CD4-positive, alpha-beta T cell treated with Interleukin-2 at 100 ng/mL for 4 hours (primary cell): ENCODE data around the gene RNF135.
"Not testable (repeated sequence)": the region's sequence is repeated elsewhere in the genome, so short reads cannot be mapped to it uniquely, and the experiment has no call there.

ENCODE experiments used
- DNase-seq: peaks from one replicate; pipeline ENCODE4 v3.0.0-alpha.2; 2020; ENCODE audit warnings: low spot score

RNF135 gene

DNA sequence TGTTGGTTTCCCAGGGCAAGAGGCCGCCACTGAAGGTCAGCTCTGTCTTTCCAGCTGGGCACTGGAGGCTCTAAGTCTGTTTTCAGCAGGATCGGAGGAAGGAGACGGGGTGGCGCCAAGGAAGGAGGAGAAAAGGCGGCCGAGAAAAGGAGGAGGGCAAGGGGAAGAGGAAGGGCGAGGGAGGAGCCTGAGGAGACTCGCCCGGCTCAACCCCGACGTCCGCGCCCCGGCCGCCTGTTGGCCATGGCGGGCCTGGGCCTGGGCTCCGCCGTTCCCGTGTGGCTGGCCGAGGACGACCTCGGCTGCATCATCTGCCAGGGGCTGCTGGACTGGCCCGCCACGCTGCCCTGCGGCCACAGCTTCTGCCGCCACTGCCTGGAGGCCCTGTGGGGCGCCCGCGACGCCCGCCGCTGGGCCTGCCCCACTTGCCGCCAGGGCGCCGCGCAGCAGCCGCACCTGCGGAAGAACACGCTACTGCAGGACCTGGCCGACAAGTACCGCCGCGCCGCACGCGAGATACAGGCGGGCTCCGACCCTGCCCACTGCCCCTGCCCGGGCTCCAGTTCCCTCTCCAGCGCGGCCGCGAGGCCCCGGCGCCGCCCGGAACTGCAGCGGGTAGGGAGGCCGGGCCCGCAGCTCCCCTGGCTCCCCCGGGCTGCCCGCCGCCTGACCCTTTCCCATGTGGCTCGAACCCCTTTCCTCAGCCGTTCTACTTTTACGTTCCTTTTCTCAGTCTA is at the start of gene RNF135:
Gene RNF135, plus strand, starts transcription at position 209 of the 737 bp plus-strand sequence. Its CDS starts 35 bp downstream, at position 244.
- DNase-seq: peak; percentile 57

DNA sequence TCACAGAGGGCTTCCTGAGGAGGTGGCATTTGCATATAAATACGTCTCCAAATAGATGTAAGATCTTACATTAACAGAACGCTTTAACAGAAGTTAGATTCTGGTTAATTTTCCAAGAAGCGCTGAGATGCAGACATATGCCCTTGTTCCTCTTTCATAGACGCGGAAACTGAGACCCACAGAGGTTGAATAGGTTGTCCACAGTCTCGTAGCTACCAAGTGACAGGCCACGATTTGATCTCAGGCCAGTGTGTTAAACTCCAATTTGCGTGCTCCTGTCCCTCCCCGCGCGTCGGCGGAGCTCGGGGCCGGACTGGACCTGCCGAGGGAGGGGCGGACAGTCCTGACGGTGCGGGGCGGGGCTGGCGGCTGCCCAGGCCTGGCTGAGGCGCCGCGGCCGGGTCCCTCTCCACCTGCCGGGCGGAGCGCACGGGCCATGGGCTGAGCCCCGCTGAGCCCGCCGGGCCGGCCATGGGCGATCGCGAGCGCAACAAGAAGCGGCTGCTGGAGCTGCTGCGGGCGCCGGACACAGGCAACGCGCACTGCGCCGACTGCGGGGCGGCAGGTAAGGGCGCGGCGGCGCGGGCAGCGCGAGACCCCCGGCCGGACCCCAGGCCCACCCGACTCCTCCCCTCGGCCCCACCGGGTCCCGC is 49.2 kb upstream of the RNF135 start, which contains the start of gene ADAP2:
Gene ADAP2, plus strand, starts transcription at position 402 of the 653 bp plus-strand sequence. Its CDS starts 70 bp downstream, at position 472.
- DNase-seq: no peak

- no peak for DNase-seq
Observed at GRCh38 chr17:30922235-30923030, 48.4 kb upstream of the RNF135 start.

- no peak for DNase-seq
Observed at GRCh38 chr17:30924341-30924740, 46.5 kb upstream of the RNF135 start.

DNA sequence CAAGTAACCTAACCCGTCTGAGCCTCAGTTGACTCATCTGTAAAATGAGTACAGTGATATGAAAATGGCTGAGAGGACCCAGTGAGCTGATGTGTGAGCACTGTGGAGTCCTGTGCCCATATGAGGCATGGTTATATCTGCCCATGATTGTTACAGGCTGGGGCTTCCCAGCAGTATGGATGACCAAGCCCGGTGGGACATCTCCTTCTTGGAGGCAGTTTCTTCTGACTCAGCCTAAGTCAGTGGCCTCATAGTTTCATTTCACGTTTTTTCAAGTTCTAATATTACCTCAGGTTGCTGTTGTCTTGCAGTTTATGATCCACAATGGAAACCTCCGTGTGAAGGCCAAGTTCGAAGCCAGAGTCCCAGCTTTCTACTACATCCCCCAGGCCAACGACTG is 44.3 kb upstream of the RNF135 start:
- no peak for DNase-seq

DNA sequence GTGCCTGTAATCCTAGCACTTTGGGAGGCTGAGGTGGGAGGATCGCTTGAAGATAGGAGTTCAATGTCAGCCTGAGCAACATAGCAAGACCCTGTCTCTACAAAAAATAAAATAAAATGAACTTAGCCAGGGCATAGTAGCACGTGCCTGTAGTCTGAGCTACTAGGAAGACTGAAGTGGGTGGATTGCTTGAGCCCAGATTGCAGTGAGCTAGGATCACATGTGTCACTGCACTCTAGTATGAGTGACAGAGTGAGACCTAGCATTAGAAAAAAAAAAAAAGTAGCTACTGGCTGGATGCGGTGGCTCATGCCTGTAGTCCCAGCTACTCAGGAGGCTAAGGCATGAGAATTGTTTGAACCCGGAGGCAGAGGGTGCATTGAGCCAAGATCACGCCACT is 43.1 kb upstream of the RNF135 start:
- DNase-seq: no peak

DNA sequence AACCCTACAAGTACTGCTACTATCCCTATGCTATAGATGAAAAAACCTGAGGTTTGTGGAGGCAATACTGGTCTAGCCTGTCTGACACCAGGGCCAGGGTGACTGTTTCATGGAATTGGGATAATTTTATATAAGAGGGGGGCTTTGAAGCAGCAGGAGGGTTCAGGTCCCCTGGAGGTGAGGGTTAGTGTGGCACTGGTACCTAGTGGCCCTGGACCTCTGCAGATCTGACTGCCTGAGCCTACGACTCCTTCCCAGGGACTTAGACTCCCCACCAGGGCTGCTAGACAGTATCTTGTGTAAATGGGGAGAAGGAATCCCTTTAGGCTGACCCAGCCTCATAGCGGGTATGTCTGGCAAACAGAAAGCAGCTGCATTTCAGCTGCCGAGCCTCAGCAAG is 42.3 kb upstream of the RNF135 start:
- DNase-seq: no peak

- DNase-seq: no peak
Observed at GRCh38 chr17:30929081-30929633, 41.7 kb upstream of the RNF135 start.

DNA sequence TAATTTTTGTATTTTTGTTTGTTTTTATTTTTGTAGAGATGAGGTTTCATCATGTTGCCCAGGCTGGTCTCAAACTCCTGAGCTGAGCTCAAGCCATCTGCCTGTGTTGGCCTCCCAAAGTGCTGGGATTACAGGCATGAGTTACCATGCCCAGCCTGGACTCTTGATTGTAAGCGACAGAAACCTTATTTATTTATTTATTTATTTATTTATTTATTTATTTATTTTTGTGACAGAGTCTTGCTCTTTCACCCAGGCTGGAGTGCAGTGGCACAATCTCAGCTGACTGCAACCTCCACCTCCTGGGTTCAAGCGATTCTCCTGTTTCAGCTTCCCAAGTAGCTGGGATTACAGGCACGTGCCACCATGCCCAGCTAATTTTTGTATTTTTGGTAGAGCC is 41.0 kb upstream of the RNF135 start:
- not testable (repeated sequence) for DNase-seq

DNA sequence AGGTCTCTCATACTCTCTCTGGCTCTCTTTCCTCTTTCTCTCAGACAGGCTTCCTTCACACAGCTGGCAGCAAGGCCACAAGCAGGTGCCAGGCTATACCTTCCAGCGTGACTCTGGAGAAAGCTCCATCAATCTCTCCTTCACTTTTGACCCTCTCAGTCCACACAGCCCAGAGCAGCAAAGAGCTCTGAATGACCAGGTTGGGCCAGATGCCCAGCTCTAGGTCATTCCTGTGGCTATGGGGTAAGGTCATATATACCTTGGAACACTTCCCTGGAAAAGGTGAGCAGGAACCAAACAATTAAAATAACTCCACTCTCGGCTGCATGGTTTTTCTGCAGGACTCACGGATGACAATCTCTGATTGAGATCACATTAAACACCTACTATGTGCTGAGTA is 40.3 kb upstream of the RNF135 start:
- DNase-seq: no peak

DNA sequence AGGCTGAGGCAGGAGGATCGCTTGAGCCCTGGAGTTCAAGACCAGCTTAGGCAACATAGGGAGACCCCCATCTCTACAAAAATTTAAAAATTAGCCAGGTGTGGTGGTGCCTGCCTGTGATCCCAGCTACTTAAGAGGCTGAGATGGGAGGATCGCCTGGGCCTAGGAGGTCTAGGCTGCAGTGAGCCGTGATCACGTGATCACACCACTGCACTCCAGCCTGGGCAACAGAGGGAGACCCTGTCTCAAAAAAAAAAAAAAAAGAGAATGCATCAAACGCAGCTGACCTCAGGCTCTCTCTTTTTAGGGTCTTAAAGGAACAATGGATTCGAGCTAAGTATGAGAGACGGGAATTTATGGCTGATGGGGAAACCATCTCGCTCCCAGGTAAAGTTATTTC is 39.3 kb upstream of the RNF135 start:
- DNase-seq: not testable (repeated sequence)

DNA sequence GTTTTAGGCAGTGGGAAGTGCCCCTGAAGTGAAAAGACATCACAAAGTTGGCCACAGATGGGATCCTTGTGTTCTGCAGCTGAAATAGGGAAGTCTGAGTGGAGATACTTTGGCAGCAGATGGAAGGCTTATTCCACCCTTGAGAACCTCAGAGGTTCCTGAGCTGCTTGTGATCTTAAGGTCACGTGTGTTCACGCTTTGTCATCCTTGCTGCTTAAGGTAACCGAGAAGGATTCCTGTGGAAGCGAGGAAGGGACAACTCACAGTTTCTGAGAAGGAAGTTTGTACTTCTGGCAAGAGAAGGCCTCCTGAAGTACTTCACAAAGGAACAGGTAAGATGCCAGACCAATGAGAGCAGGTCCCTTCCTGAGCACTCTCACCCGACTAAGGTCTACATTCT is 36.9 kb upstream of the RNF135 start:
- DNase-seq: no peak

- DNase-seq: no peak
Observed at GRCh38 chr17:30939051-30939689, 31.7 kb upstream of the RNF135 start.

GRCh38 chr17:30942308-30943079 is 28.3 kb upstream of the RNF135 start:
- DNase-seq: no peak

GRCh38 chr17:30947796-30948195 is 23.0 kb upstream of the RNF135 start:
- no peak for DNase-seq

DNA sequence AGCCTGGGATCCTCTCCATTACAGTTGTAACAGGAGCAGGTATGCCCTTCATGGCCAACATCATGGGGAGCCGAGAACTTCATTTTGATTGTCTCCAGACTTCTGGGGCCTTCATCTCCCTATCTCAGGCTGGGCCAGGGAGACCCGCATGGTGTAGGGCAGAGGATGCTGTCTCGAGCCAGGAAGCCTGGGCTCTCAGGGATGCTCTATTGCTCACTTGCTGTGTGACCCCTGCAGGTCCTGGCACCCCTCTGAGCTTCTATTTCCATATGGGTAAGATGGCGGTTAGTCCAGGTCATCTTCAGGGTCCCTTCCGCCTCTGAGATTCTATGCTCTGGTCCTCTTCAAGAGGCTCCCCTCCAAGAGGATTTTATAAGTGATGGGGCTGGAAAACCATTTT is 20.6 kb upstream of the RNF135 start:
- DNase-seq: no peak

GRCh38 chr17:30950669-30951399 is 20.0 kb upstream of the RNF135 start:
- no peak for DNase-seq

- no peak for DNase-seq
Observed at GRCh38 chr17:30952638-30953393, 18.0 kb upstream of the RNF135 start.

DNA sequence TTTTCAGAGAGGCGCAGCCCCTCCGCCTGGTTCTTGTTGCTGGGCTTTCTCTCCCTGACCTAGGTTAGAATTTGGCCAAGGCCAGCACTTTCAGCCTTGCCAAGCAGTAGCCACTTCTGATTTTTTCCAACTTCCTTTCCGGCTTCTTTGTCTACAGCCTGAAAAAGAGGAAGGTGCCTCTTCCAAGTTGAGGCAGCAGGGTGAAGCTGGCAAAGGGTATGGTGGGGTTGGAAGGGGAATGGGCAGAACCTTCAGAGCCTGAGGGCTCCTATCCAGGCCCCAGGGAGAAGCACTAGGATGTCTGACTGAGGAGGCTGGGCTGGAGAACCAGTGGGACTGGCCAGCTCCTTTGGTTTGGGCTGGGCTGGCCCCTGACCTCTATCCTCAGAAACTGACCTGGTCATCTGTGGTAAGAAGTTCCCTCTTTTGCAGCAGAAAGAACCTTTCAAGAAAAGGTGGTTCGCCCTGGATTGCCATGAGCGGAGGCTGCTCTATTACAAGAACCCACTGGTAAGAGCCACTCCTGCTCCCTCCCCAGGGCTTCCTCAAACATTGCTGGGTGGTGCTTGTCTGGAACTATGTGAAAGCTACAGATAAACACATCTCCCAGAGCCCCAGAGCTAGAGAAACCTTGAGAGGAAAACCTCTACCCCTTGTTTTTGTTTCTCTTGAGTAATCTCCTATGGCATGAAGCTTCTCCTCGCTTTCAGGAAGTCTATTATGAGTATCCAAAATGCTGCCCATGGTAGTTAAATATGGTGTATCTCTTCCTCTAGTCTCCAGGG is 16.6 kb upstream of the RNF135 start:
- DNase-seq: no peak
